ENCODE results near the gene CDK5. TPM values are rescaled to one million over a fixed set of nuclear protein-coding genes. Genes with fewer than 3 reads are reported as not detected.

The CDK5 gene
- total and polyA plus RNA-seq, 2 of the 13 experiments (the other 11 are each of a cell fraction or from before 2014, with no cell fraction given), result 16.4 to 21.3 TPM

- TF ChIP-seq ZFP37 (CRISPR knock-in tag; IDR thresholded peaks at IDR 0.05; ENCODE audit: borderline replicate concordance) (0 out of 2 replicates have a peak, but pooled peaks have one; percentile 15), ZNF788 (CRISPR knock-in tag; IDR thresholded peaks at IDR 0.05; ENCODE audit: borderline replicate concordance) (peak; percentile 87), ZNF768 (CRISPR knock-in tag; IDR thresholded peaks at IDR 0.05) (peak; percentile 44; the same call in 1 of the 2 replicates), RFXAP (CRISPR knock-in tag; IDR thresholded peaks at IDR 0.05; ENCODE audit: borderline replicate concordance) (no peak), ZNF775 (CRISPR knock-in tag; IDR thresholded peaks at IDR 0.05; ENCODE audit: borderline replicate concordance) (no peak), SNAPC2 (CRISPR knock-in tag; IDR thresholded peaks at IDR 0.05) (0 out of 2 replicates have a peak, but pooled peaks have one; percentile 46), ZMYM4 (CRISPR knock-in tag; IDR thresholded peaks at IDR 0.05) (no peak), GTF2F1 (IDR thresholded peaks at IDR 0.05; ENCODE audit: low read length) (no peak), ZNF512 (CRISPR knock-in tag; IDR thresholded peaks at IDR 0.05) (no peak), DBP (CRISPR knock-in tag; IDR thresholded peaks at IDR 0.05; ENCODE audit: not compliant biosample characterization) (peak; percentile 35), SIN3A (IDR thresholded peaks at IDR 0.05; ENCODE audit: borderline replicate concordance, low read depth, low read length) (peak; percentile 12; the same call in 1 of the 2 replicates), RAD51 (IDR thresholded peaks at IDR 0.05; ENCODE audit: borderline replicate concordance) (no peak), MXD1 (CRISPR knock-in tag; IDR thresholded peaks at IDR 0.05) (peak; percentile 46; the same call in 1 of the 2 replicates), ZNF574 (CRISPR knock-in tag; IDR thresholded peaks at IDR 0.05) (peak; percentile 53)
- TF ChIP-seq, protein P1, sequence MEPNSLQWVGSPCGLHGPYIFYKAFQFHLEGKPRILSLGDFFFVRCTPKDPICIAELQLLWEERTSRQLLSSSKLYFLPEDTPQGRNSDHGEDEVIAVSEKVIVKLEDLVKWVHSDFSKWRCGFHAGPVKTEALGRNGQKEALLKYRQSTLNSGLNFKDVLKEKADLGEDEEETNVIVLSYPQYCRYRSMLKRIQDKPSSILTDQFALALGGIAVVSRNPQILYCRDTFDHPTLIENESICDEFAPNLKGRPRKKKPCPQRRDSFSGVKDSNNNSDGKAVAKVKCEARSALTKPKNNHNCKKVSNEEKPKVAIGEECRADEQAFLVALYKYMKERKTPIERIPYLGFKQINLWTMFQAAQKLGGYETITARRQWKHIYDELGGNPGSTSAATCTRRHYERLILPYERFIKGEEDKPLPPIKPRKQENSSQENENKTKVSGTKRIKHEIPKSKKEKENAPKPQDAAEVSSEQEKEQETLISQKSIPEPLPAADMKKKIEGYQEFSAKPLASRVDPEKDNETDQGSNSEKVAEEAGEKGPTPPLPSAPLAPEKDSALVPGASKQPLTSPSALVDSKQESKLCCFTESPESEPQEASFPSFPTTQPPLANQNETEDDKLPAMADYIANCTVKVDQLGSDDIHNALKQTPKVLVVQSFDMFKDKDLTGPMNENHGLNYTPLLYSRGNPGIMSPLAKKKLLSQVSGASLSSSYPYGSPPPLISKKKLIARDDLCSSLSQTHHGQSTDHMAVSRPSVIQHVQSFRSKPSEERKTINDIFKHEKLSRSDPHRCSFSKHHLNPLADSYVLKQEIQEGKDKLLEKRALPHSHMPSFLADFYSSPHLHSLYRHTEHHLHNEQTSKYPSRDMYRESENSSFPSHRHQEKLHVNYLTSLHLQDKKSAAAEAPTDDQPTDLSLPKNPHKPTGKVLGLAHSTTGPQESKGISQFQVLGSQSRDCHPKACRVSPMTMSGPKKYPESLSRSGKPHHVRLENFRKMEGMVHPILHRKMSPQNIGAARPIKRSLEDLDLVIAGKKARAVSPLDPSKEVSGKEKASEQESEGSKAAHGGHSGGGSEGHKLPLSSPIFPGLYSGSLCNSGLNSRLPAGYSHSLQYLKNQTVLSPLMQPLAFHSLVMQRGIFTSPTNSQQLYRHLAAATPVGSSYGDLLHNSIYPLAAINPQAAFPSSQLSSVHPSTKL (CRISPR knock-in tag; IDR thresholded peaks at IDR 0.05), result peak; percentile 17; the same call in 1 of the 2 replicates
- TF ChIP-seq, protein P2, sequence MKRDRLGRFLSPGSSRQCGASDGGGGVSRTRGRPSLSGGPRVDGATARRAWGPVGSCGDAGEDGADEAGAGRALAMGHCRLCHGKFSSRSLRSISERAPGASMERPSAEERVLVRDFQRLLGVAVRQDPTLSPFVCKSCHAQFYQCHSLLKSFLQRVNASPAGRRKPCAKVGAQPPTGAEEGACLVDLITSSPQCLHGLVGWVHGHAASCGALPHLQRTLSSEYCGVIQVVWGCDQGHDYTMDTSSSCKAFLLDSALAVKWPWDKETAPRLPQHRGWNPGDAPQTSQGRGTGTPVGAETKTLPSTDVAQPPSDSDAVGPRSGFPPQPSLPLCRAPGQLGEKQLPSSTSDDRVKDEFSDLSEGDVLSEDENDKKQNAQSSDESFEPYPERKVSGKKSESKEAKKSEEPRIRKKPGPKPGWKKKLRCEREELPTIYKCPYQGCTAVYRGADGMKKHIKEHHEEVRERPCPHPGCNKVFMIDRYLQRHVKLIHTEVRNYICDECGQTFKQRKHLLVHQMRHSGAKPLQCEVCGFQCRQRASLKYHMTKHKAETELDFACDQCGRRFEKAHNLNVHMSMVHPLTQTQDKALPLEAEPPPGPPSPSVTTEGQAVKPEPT (CRISPR knock-in tag; IDR thresholded peaks at IDR 0.05; ENCODE audit: low read depth), result no peak
Observed at GRCh38 chr7:151085691-151086620, 28.3 kb upstream of the CDK5 start, which contains the start of gene AGAP3 (continued).

Data from HepG2 (cell line).